Calu3 (cell line): ENCODE measurements around the gene FRMD3. TPM values are rescaled to one million over a fixed set of nuclear protein-coding genes. Genes with fewer than 3 reads are reported as not detected.
A peak's percentile ranks its signal among the peaks of the same experiment; 100 is the strongest.

Experiments
- BruUV-seq: library from RNA; stranded (reverse); fragments of 400-500 nt; replicated peaks from 2 replicates; lab custom pipeline; 2021; lab: Mats Ljungman, UMichigan
- CTCF ChIA-PET: fragments of 300-600 bp; sonication (Branson Sonifier 250); formaldehyde crosslinking; loops from one replicate; lab custom pipeline; 2022; ENCODE audit warnings: antibody characterized with exemption; lab: Charles Lee
- DNase-seq: peaks from one replicate; pipeline ENCODE4 v3.0.0; 2022
- H3K27ac Mint-ChIP-seq: one replicate; pipeline ENCODE4 v1.8.0; 2022; ENCODE audit warnings: mixed read lengths; ENCODE audit not compliant: unreplicated experiment
- H3K27me3 Mint-ChIP-seq: one replicate; pipeline ENCODE4 v1.8.0; 2022; ENCODE audit warnings: mixed read lengths; ENCODE audit not compliant: unreplicated experiment
- H3K36me3 Mint-ChIP-seq: one replicate; pipeline ENCODE4 v1.8.0; 2022; ENCODE audit warnings: mild to moderate bottlenecking, moderate library complexity, mixed read lengths; ENCODE audit not compliant: insufficient read depth, unreplicated experiment
- H3K4me1 Mint-ChIP-seq: one replicate; pipeline ENCODE4 v1.8.0; 2022; ENCODE audit warnings: mild to moderate bottlenecking, low read depth, mixed read lengths; ENCODE audit not compliant: unreplicated experiment
- H3K4me3 Mint-ChIP-seq: one replicate; pipeline ENCODE4 v1.8.0; 2022; ENCODE audit warnings: mild to moderate bottlenecking, low read depth, moderate library complexity, mixed read lengths; ENCODE audit not compliant: unreplicated experiment
- H3K9me3 Mint-ChIP-seq: one replicate; pipeline ENCODE4 v1.8.0; 2022; ENCODE audit warnings: low read depth, mixed read lengths; ENCODE audit not compliant: unreplicated experiment
- intact Hi-C: fragments of 100-400 bp; cut with micrococcal nuclease; formaldehyde crosslinking; loops from one replicate; pipeline ENCODE4 v1.10.0; 2022; ENCODE audit not compliant: unreplicated experiment
- total RNA-seq: library from RNA; stranded (reverse); gene quantifications from 2 replicates; pipeline ENCODE4 v1.2.3, GENCODE V29; 2022
- TF ChIP-seq, protein P1 (sequence below): fragments of 200-600 bp; IDR thresholded peaks from one replicate; pipeline ENCODE4 v1.8.0; 2022; ENCODE audit warnings: antibody characterized with exemption; ENCODE audit not compliant: unreplicated experiment

FRMD3 gene
- total RNA-seq, 1 experiment from 2014 or later, result 0.38 TPM

DNA sequence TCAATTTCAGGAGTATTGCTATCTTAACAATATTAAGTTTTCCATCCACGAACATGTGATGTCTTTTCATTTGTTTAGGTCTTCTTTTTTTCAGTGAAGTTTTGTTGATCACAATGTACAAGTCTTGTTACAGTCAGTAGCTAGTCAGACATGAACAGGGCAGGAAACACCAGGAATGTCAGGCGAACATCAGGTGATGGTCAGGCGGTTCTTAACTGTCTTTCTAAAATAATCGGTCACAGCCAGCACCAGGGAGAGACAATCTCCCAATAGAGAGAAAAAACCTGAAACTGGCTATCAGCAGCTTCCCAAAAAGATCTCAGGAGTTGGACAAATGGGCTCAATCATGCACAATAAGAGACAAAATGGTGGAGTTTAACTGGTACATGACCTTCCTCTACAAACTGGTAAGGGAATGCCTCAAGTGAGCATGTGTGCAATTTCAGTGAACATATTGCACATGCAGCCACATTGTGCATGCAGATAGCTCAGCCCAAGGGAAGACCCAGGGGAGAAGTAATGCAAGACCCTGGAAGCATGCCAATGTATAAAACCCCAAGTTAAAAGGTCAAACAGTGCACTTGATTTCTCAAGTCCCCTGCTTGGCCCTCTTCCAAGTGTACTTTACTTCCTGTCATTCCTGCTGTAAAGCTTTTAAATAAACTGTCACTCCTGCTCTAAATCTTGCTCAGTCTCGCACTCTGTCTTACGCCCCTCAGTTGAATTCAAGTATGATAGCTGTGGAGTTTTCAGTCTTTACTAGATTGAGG, 299.1 kb downstream of the FRMD3 start:
- intact Hi-C loops, result no loop called here
- BruUV-seq, result no TSS peak
- TF ChIP-seq, protein P1, sequence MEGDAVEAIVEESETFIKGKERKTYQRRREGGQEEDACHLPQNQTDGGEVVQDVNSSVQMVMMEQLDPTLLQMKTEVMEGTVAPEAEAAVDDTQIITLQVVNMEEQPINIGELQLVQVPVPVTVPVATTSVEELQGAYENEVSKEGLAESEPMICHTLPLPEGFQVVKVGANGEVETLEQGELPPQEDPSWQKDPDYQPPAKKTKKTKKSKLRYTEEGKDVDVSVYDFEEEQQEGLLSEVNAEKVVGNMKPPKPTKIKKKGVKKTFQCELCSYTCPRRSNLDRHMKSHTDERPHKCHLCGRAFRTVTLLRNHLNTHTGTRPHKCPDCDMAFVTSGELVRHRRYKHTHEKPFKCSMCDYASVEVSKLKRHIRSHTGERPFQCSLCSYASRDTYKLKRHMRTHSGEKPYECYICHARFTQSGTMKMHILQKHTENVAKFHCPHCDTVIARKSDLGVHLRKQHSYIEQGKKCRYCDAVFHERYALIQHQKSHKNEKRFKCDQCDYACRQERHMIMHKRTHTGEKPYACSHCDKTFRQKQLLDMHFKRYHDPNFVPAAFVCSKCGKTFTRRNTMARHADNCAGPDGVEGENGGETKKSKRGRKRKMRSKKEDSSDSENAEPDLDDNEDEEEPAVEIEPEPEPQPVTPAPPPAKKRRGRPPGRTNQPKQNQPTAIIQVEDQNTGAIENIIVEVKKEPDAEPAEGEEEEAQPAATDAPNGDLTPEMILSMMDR, result no peak
- Mint-ChIP-seq H3K27me3 (no peaks in the 10 kb centered on the region), H3K36me3 (no peaks in the 10 kb centered on the region), H3K9me3 (peaks cover 5% of the 10 kb centered on the region), H3K27ac (no peak overlapping the region), H3K4me3 (no peak overlapping the region), H3K4me1 (peaks cover 18% of the 10 kb centered on the region)
- DNase-seq, result peak; percentile 14
- CTCF ChIA-PET, result no interaction called here

DNA sequence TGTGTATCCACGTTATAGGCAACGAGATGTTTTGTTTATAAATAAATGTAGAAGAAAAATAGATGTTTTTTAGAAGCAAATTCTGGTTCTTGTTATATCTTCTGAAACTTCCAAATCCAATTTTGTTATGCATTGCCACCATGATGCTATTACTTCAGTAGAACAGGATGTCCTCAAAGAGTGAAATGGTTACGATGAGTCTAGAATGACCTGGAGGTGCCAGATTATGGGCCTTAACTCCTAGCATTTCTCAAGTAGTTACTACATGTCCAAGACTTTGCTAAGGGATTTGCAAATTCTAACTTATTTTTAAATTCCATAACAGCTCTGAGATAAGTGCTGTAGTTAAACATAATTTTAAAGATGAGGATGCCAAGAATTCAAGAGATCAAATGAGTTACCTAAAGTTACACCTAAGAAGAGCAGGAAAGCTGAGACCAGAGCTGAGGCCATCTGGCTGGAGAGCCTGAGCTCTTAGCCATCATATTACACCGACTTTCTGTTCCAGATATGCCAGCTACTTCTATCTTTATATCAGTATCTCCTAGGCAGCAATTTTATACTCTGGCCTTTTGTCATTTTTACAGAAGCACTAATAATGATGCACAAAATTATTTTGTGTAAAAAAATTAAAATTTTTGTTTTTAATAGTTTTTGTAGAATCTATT, 302.0 kb downstream of the FRMD3 start:
- Mint-ChIP-seq H3K27ac (no peak overlapping the region), H3K27me3 (no peaks in the 10 kb centered on the region), H3K4me1 (peaks cover 9% of the 10 kb centered on the region), H3K36me3 (no peaks in the 10 kb centered on the region), H3K4me3 (no peak overlapping the region), H3K9me3 (no peaks in the 10 kb centered on the region)
- intact Hi-C loops, result no loop called here
- CTCF ChIA-PET, result no interaction called here
- TF ChIP-seq, protein P1, result no peak
- BruUV-seq, result no TSS peak
- DNase-seq, result no peak

DNA sequence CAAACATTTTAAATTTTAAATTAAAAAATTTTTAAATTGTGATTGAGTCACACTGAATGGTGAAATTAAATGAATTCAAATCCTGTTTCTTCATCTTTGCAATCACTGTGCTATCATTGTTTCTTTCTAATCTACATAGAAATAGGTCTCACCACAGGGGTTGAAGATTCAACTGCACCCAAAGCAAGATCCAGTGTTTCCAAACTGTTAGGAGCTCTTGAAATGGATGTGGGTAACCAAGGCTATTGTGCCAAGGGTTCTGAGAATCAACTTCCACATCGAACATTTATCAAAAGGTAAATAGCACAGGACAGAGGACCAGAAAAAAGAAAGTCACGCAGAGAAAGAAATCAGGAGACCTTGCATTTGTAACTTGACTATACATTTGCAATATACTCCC, 302.7 kb downstream of the FRMD3 start:
- Mint-ChIP-seq H3K4me3 (no peak overlapping the region), H3K36me3 (no peaks in the 10 kb centered on the region), H3K9me3 (no peaks in the 10 kb centered on the region), H3K4me1 (peaks cover 9% of the 10 kb centered on the region), H3K27me3 (no peaks in the 10 kb centered on the region), H3K27ac (no peak overlapping the region)
- intact Hi-C loops, result no loop called here
- CTCF ChIA-PET, result no interaction called here
- BruUV-seq, result no TSS peak
- DNase-seq, result no peak
- TF ChIP-seq, protein P1, result no peak

DNA sequence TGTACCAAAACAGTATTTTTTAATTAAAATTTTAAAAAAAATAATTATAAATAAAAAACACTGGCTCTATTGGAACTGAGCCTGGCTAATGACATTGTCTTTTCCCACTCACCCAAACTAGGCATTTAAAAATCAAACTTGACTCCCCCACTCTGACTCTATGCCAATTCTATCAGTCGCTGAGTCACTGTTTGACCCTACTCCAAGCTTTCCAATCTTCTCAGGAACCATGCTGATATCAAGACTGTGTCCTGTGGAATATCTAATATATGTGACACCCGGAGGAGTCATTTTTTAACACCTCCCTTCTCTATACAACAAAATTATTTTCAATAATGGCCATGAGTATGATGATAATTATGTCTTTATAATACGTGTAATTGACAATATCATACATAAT, 303.7 kb downstream of the FRMD3 start:
- TF ChIP-seq, protein P1, result no peak
- Mint-ChIP-seq H3K36me3 (no peaks in the 10 kb centered on the region), H3K27me3 (no peaks in the 10 kb centered on the region), H3K27ac (no peak overlapping the region), H3K9me3 (no peaks in the 10 kb centered on the region), H3K4me3 (no peak overlapping the region), H3K4me1 (peaks cover 6% of the 10 kb centered on the region)
- no peak for DNase-seq
- BruUV-seq, result no TSS peak
- CTCF ChIA-PET, result no interaction called here
- intact Hi-C loops, result no loop called here
